HG03159 (cell line): ENCODE results near the gene MAPKAP1.

ENCODE experiments used
- ATAC-seq: cut with Tn5 transposase; IDR thresholded peaks from one replicate; pipeline ENCODE4 v1.9.1; 2021; ENCODE audit warnings: mild to moderate bottlenecking, moderate library complexity; ENCODE audit not compliant: unreplicated experiment

Gene MAPKAP1

DNA sequence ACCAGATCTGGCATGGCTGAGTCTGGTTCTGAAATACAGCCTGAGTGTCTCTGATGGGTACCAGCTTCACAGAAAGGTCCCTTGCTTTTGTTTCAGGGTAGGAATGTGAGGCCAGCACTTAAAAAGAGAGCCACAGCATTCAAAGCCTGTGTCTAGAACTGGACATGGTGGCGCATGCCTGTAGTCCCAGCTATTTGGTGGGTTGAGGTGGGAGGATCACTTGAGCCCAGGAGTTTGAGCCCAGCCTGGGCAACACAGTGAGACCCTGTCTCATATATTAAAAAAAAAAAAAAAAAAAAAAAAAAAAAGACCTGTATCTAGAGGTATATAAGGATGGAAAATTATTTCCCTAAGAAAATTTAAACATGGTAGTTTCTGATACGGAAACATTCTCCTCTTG, 243.1 kb downstream of the MAPKAP1 start:
- ATAC-seq: no peak

DNA sequence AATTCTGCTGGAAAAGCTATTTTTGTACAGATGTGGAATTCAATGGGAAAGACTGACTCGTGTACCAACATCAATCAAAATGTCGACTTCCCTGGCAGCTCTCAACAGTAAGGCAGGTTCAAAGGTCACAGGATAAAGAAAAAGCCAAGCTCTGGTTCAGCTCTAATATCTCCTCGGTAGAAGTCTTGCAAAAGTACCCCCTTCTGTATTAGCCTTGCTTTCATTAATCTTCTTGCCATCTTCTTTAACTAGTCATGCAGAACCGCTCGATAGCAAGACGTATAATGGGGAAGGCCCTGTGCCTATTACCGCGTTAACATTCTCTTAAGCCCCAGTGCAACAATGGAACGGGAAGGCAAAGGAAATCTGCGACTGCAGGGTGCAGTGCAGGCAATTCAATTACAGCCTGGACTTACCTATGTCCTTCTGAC, 244.1 kb downstream of the MAPKAP1 start:
- ATAC-seq: no peak

DNA sequence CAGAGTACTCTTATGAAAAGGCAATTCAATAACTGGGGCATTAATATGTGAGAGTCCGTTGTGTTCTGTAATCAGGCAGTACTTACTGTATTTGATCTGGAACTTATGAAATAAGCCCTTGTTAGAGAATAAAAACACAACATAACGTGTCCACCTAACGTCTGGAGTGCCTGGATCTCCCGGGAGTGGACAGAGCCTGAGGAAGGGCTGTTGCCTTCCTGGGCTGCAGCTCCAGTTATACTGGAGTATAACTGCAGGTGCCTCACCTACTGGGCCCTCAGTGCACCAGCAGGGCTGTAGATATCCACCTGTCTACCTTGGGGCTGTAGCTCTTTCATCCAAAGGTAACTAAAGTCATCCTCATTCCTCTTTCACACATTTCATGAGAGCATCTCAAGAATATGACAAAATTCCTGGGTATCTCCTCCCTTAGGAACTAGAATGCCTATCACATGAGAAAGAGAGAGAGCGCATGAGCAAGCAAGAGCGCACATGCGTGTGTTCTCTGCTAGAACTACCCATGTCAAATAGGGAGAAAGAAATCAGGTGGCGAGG, 245.3 kb downstream of the MAPKAP1 start:
- no peak for ATAC-seq

DNA sequence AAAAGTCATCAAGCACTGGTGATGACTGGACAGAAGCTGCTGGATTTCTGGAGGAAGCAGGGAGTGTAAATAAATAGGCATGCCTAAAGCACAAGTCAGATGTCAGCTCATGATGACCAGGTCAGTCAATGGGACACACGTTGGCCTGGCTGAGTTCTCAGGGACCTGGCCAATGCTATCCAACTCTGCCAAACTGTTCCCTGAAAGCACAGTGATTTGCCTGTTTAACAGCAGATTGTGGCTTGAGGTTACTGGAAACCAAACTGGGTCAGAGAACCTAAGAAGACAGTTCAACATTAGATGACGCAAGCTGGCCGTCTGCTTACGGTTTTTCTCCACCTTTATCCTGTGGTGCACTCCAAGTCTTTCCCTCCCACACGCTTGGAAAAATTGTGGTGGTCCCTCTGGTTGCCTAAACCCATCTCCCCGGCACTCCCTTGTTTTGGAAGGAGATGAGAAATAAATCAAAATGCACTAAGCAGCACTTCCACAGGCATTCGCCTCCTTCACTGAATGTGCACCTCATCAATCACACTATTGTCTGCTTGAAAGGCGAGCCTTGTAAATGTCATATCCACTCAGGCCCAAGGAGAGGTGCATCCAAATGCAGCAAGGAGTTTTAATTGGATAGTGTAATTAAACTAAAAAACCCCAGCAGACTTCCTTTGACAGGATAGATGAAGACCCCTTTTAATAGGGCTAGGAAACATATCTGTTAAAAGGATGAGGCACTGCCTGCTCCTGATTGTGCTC, 245.9 kb downstream of the MAPKAP1 start:
- ATAC-seq: no peak

DNA sequence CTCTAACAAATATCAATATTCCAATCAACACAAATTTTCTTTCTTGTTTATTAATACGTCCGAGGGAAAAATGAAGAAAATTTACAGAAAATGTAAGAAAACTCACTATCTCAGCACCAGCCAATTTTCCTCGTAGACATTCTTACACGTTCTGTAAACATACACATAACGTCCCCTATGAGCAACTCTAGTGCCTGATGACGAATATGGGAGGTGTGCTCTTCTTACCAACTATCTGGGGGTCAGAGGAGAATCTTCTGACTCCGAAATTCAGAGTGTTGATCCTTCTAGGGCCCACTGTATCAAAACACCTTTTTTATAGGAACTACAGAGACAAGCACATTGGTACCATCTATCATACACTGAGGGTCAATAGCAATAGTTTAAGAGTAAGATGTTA, 246.7 kb downstream of the MAPKAP1 start:
- ATAC-seq: no peak

DNA sequence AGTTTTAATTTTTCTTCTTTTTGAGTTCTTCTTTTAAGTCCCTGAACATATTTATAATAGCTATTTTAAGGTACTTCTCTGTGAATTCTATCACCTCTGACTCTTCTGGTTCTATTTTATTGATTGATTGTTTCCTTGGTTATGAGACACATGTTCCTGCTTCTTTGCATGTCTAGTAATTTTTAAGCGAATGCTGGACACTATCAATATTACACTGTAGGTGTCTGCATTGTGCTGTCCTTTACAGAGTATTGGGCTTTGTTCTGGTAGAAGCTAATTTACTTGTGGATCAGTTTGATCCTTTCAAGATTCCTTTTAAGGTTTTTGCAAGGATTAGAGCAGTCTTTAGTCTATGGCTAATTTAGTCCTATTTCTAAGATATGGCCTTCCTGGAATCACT, 249.7 kb downstream of the MAPKAP1 start:
- no peak for ATAC-seq

DNA sequence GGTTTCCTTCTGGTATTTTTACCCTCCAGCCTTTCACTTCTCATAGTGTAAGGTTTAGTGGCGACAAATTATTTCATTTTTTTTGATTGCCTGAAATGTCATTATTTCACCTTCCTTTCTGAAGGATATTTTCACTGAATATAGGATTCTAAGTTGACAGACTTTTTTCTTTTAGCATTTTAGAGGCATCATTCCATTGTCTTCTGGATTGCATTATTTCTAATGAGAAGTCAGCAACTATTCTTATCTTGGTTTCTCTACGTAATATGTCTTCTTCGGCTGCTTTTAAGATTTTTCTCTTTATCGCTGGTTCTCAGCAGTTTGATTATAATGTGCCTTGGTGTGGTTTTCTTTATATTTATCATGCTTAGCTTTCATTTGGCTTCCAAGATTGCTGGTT, 251.1 kb downstream of the MAPKAP1 start:
- ATAC-seq: no peak

DNA sequence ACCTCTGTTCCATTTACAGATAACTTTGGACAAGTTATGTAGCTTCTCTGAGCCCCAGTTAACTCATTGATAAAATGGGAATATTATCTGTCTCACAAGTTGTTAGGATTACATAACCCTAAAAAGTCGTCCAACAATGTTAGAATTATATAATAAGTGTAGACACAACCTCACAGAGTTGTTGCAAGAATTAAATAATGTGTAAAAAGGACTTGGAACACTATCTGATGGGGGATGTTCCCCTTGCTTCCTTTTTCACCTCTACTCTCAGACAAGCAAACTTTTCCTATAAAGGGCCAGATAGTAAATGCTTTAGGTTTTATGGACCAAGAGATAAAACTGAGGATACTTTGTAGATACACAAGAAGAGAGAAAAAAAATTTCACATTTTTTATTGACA, 251.9 kb downstream of the MAPKAP1 start:
- no peak for ATAC-seq

DNA sequence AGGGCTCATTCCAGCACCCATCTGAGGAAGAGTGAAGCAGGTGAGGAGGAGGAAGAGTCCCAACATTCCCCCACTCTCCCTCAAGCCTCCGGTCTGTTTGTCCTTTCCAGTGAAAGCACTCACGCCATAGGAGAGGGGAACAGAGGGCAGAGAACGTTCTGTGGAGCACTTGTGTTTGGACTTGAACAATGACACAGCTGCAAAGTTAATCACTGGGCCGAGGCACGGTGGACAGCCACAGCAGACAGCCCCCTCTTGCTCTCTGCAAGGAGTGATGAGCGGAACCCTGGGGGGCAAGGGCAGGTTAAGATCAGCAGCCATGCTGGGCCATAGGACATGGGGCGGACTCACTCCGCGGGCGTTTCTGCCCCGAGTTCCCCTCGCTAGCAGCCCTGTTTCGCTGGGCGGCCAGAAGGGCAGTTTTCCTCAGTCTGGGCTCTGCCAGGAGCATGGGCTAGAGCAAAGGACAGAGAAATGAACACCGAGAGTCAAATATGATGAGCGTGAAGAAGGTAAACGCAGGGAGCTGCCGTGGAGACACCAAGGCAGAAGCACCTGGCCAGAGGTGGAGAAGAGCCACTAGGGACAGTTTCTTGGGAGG, 259.7 kb downstream of the MAPKAP1 start:
- ATAC-seq: no peak

DNA sequence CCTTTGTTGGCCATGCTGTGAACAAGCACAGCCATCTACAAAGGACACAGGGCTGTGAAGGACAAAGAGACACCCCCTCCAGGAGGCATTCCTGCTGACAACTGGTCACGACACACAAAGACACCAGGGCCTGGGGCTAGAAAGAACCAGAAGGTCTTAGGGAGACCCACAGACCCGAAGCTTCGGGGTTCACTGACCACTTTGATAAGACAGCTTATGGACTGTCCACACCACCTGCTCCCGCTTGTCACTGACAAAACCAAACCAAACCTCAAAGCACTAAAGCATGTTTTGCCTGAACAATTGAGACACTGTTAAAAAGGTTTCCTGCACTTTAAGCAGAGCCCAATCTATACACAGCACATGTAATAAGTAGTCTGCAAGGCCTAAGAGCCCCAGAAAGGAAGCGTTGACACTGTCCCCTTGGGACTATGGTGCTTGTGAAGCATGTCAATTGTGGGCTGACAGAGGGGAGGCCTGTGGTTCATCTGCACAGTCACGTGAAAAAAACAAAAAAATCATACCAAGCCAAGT, 260.4 kb downstream of the MAPKAP1 start:
- peak; percentile 96 for ATAC-seq

DNA sequence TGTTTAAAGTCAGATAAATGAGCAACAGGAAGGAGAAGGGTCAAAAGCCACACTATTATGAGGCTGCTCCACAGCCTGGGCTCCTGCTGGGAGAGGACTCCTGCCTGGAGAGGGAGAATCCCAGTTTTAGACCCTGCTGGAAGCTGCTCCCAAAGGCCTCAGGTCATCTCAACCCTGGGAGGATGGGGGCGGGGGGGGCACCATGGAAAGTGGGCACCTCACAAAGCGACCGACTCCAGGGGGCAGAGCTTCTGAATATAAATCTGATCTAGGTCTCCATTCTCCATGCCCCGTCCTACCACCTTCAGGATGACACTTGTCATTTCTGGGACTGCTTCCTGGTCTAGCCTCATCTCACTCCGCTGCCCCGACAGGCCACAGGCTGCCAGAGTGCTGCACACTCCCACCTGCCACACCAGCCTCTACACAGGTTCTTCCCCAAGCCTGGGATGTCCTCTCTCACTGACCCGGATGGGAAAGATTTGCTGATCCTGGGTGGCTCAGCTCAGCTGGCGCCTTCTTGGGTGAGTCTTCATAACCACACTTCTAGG, 262.0 kb downstream of the MAPKAP1 start:
- ATAC-seq: no peak

DNA sequence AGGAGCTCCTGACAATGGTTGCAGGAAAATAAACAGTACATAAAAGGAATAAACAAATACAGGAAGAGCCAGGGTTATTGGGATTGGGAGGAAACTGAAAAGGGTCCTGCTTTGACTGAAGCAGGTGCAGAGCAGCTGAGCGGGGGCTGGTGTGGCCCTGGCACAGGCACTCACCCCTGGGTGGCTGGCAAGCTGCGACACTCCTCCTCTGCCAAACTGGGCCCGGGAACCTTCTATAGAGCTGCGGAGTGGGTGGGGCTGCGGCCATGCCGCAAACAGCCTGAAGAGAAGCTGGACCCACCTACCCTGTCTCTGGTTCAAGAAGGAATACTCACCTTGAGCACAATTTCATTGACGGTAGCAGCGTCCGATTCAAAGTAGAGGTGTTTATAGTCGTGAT, 262.8 kb downstream of the MAPKAP1 start:
- ATAC-seq: no peak

DNA sequence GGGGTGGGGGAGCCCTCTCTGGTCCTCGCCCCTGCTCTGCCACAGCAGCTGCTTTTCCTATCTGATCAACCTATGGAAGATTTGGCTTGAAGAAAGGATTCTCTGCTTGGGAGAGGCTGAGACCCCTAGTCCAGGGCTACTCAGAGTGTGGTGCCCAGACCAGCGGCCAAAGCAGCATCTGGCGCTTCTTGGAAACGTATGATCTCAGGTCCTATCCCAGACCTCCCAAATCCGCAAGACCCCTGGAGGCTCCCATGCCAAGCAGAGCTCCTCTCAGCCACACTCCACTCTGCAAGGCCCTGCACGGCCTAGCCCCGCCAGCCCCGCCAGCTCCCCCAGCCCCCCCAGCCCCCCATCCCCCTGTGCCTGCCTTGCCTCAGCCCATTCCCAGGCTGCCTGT, 263.6 kb downstream of the MAPKAP1 start:
- ATAC-seq: no peak

DNA sequence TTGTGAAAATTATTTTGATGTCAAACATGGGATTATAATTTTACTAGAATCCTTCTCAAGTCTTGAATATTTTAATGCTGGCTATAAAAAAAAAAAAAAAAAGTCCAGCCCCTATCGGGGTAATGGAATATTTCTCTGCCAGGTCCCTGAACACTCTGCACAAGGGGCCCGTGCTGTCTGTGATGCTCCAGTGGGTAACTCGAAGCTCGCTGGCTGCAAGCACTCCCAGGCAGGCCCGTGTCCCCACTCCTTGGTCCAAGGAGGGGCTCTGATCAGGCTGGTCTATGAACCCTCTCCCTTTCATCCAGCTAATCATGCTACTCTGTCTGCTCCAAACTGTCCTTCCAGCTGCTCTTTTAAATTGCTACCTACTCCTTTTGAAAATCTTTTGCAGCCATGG, 264.6 kb downstream of the MAPKAP1 start:
- ATAC-seq: no peak

DNA sequence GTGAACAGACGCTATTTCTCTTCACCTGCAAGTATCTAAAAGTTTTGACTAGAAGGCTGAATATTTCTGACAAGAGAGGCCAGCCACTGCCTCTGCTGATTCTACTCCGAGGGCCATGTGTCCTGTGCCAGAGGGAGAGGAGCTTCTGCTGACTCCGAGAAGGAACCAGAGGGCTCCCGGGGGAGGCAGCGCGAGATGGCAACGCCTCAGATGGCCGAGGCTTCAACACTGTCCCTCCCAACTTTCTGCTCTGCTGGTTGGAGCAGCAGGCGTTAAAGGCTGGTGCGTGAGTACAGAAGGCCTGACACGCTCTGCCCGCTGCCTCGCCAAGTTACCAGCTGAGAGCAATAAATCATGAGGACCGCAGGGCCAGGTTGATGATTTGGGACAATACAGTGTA, 266.6 kb downstream of the MAPKAP1 start:
- ATAC-seq: no peak

DNA sequence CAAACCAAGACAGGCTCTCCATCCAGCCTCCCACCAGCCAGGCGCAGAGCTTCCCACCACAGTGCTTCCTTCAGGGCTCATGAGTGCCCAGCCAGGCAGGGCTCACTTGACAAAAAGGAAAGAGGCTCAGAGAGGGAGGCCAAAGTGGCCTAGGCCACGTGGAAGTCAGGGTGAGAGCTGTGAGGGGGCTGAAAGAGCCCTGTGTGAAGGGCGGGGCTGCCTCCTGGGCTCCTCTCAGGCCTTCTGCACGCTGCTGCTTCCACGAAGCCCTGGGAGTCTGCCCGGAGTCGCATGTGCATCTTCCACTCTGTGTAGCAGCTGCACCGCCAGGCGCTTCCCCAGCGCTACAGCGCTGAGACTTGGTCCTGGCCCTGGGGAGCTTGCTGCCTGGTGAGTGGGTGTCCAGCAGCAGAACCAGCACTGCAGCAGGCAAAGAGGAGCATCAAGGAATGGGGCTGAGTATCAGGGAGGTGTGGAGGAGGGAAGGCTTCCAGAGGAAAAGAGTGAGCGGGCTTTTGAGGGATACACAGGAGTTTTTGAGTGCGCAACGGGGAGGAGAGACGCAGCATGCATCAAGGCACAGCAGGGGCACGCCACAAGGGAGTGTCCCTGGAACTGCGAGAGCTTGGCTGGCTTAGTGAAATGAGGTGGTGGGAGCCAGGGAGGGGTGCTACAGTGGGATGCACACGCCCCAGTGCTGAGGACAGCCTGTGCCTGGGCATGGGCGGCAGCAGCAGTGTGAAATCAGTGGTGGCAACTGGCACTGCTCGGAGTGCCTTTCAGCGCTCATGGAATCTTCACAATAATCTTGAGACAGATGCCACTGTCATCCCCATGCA, 267.4 kb downstream of the MAPKAP1 start:
- ATAC-seq: no peak

DNA sequence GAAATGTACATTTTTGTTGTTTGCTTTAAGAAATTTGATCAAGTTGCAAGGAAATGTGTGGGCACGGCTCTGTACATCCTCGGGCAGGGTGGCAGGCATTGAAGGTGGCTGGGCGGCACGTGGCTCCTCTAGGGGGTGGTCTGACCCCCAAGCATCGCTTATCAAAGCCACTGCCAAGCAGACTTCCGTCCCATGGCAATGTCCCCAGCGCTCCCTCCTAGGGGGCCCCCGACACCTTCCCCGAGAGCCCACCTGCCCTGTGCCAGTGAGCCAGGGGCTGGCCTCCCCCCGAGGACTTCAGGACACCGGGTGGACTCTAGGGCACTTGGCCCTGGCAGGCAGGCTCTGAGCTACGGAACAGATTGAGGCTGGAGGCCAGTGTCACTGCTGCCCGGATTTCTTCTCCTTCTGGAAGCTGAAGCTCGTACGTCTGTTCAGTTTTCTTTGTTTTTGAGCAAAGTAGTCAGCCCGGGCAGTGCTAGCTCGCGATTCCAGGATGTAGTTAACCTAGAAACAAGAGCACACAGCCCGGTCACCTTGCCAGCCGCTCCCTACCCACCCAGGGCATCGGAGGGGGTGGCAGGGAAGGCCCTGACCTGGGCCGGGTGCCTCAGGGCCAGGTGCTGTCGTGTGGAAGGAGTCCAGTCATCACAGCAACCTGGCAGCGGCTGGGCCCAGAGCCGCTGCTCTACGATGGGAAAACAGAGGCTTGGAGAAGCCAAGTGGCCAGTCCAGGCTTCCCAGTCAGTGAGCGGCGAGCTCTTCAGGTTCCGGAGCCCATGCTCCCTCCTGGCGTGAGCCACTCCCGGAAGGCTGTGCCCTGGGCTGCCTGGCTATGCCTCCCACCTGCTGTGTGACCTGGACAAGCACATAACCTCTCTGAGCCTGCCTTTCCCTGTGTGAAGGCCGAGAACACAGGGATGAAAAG, 268.2 kb downstream of the MAPKAP1 start:
- ATAC-seq: no peak

DNA sequence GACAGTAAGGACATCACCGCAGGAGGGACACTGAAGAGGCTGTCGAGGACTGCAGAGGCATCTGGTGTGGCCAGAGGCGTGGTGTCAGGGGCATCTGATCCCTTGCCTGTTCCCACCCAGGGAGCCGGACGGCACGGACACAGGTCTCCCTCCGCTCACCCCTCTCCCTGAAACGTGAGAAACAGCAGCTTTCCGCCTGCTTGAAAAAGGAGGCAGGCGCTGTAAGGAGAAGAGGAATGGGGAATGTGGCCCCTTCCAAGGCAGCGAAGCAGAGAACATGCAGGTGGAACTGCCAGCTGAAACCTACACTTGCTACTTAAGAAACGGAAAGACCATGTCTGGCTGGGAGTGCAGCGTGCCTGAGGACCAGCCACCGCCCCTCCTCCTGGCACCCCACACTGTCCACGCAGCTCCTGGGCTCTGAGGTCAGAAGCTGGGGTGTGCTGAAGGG, 269.2 kb downstream of the MAPKAP1 start:
- no peak for ATAC-seq

DNA sequence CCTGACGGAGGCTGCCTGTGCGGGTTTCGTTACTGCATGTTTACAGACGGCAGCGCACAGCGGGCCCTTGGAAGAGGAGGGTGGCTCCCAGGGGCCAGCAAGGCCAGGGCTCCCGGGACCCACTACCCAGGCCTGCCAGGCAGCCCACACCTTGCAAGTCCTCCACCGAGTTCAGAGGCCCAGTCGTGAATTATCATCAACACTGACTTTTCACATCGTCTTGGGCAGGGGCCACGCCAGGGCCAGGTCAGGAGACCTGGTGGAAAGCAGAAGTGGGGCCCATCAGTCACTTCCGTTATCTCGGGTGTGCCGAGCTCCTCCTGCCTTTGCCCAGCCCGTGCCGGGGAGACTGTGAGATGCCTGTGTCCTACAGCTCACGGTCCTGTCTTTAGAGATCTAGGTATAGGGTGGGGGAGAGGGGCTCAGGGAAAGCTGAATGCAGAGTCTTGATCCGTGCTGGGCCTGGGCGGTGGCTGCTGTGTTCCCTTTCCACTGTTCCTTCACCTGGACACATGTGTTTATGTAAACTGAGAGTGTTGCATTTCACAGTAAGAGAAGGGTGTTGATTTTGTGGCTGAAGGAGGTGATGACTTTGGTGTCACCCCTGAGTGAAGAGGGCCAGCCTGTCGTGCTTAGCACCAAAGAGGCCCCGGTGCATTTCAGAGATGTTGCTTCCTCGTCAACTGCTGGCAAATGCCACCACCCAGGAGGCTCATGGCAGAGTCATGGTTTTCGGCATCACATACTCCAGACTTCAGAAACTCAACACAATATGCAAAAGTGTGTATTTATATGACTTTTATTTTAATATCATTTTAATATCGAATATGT, 270.2 kb downstream of the MAPKAP1 start:
- ATAC-seq: no peak
